Chondrocyte (in vitro differentiated cells): ENCODE measurements around the gene CBX2. TPM values are rescaled to one million over a fixed set of nuclear protein-coding genes. Genes with fewer than 3 reads are reported as not detected.
A peak's percentile ranks its signal among the peaks of the same experiment; 100 is the strongest.

Experiments
- DNase-seq: peaks from one replicate; pipeline ENCODE4 v3.0.0; 2021; ENCODE audit warnings: mixed read lengths, low spot score
- H3K27ac Mint-ChIP-seq: one replicate; pipeline ENCODE4 v1.8.0; 2021; ENCODE audit warnings: mild to moderate bottlenecking, moderate library complexity, mixed read lengths; ENCODE audit not compliant: unreplicated experiment
- H3K27me3 Mint-ChIP-seq: 2 replicates; pipeline ENCODE4 v1.8.0; 2021; ENCODE audit warnings: low read depth, mixed read lengths
- H3K36me3 Mint-ChIP-seq: 2 replicates; pipeline ENCODE4 v1.8.0; 2021; ENCODE audit warnings: low read depth, mixed read lengths
- H3K4me1 Mint-ChIP-seq: 2 replicates; pipeline ENCODE4 v1.8.0; 2021; ENCODE audit warnings: low read depth, mild to moderate bottlenecking, mixed read lengths
- H3K4me3 Mint-ChIP-seq: one replicate; pipeline ENCODE4 v1.8.0; 2021; ENCODE audit warnings: mild to moderate bottlenecking, moderate library complexity, mixed read lengths; ENCODE audit not compliant: unreplicated experiment
- H3K9me3 Mint-ChIP-seq: 2 replicates; pipeline ENCODE4 v1.8.0; 2021; ENCODE audit warnings: low read depth, mixed read lengths
- CTCF ChIP-seq: fragments of 200-600 bp; sonication (generic); IDR thresholded peaks from 2 replicates; pipeline ENCODE4 v1.5.0; 2021; ENCODE audit warnings: antibody characterized with exemption, mild to moderate bottlenecking, moderate library complexity
- total RNA-seq: library from RNA; stranded (reverse); gene quantifications from 3 replicates; pipeline ENCODE4 v1.2.1, GENCODE V29; 2021

The CBX2 gene
- total RNA-seq, 1 donor from 2014 or later = 4.9 TPM

DNA sequence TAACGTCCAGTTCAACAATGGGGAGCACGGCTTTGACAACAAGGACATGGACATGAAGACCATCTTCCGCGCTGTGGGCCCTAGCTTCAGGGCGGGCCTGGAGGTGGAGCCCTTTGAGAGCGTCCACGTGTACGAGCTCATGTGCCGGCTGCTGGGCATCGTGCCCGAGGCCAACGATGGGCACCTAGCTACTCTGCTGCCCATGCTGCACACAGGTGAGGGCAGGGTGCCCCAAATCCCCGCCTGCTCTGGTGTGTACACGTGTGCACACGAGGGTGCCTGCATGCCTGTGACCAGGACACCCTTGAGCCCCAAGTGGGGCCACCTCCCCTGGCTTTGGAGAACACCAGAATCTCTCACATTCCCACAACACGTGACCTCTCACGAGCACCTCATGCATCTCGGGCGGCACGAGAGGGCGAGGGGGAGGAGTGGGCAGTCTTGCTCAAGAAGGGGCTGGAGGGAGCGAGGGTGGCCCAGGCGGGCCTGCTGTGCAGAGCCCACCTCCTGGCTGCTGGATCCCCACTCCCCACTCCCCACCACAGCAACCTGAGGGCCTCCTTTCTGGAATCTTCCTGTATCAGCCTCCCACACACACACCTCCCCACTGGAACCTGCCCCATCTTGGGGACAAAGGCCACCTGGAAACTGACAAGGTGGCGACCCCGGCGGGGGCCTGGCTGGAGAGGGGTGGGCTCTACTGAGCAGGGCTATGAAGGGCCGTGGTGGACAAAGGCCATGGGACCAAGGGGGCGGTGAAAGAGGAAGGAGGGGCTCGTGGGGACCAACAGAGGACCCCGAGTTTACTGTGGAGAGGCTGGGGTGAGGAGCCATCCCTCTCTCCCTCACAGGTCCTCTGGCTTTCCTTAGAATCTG, 40.7 kb upstream of the CBX2 start:
- H3K4me1 Mint-ChIP-seq = peaks cover 12% of the 10 kb centered on the region
- H3K27me3 Mint-ChIP-seq = peaks cover 21% of the 10 kb centered on the region
- H3K4me3 Mint-ChIP-seq = no peak overlapping the region
- no peak for DNase-seq
- TF ChIP-seq CTCF = no peak
- no peaks in the 10 kb centered on the region for H3K36me3 Mint-ChIP-seq
- H3K27ac Mint-ChIP-seq = no peak overlapping the region
- H3K9me3 Mint-ChIP-seq = no peaks in the 10 kb centered on the region

GRCh38 chr17:79737922-79738578, 39.9 kb upstream of the CBX2 start:
- Mint-ChIP-seq H3K4me3 (no peak overlapping the region), H3K36me3 (no peaks in the 10 kb centered on the region), H3K4me1 (peaks cover 12% of the 10 kb centered on the region), H3K9me3 (no peaks in the 10 kb centered on the region), H3K27ac (no peak overlapping the region), H3K27me3 (peaks cover 19% of the 10 kb centered on the region)
- no peak for TF ChIP-seq CTCF
- DNase-seq = no peak

DNA sequence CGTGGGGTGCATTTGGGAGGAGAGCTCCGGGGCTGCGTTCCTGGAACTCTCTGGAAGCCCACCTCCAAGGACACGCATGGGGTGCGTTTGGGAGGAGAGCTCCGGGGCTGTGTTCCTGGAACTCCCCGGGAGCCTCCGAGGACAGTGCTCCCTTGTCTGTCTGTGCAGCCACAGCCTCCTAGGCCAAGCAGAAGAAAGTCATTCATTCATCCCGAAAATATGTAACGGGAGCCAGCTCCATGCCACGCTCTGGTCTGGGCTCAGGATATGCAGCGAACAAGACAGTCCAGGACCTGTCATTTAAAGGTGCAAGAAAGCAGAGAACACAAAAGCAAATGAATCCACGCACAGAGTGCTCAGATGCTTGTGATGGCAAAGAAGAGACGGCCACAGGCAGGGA, 39.3 kb upstream of the CBX2 start:
- peak overlapping the region; percentile 43 for H3K27ac Mint-ChIP-seq

GRCh38 chr17:79739148-79740062, 38.5 kb upstream of the CBX2 start:
- no peak overlapping the region for H3K4me3 Mint-ChIP-seq
- H3K4me1 Mint-ChIP-seq = peaks cover 12% of the 10 kb centered on the region
- H3K27me3 Mint-ChIP-seq = peaks cover 21% of the 10 kb centered on the region
- no peak for DNase-seq
- H3K9me3 Mint-ChIP-seq = no peaks in the 10 kb centered on the region
- TF ChIP-seq CTCF = no peak
- H3K36me3 Mint-ChIP-seq = no peaks in the 10 kb centered on the region
- peak overlapping the region; percentile 43 for H3K27ac Mint-ChIP-seq

More for the DNA sequence above, 39.3 kb upstream of the CBX2 start:
- no peak for DNase-seq
- Mint-ChIP-seq H3K27me3 (peaks cover 21% of the 10 kb centered on the region), H3K36me3 (no peaks in the 10 kb centered on the region), H3K4me1 (peaks cover 12% of the 10 kb centered on the region), H3K4me3 (no peak overlapping the region), H3K9me3 (no peaks in the 10 kb centered on the region)
- no peak for TF ChIP-seq CTCF

GRCh38 chr17:79740413-79740812, 37.5 kb upstream of the CBX2 start:
- H3K36me3 Mint-ChIP-seq = no peaks in the 10 kb centered on the region
- H3K27ac Mint-ChIP-seq = no peak overlapping the region
- no peaks in the 10 kb centered on the region for H3K9me3 Mint-ChIP-seq
- no peak for DNase-seq
- H3K4me1 Mint-ChIP-seq = peaks cover 12% of the 10 kb centered on the region
- no peak overlapping the region for H3K4me3 Mint-ChIP-seq
- no peak for TF ChIP-seq CTCF
- peaks cover 22% of the 10 kb centered on the region for H3K27me3 Mint-ChIP-seq
